IMR-90 (cell line): ENCODE data around the gene FARP1. TPM values are rescaled to one million over a fixed set of nuclear protein-coding genes. Genes with fewer than 3 reads are reported as not detected.
A peak's percentile ranks its signal among the peaks of the same experiment; 100 is the strongest.

Experiments
- ATAC-seq: fragments of 200-7000 bp; cut with Tn5 transposase; 2 replicates; pipeline ENCODE4 v1.9.1; 2020; ENCODE audit warnings: low read depth, mild to moderate bottlenecking, moderate library complexity
- BruUV-seq: library from RNA; stranded (reverse); fragments of 400-500 nt; replicated peaks from 2 replicates; lab custom pipeline; 2021; lab: Mats Ljungman, UMichigan
- CTCF ChIA-PET: fragments of 300-600 bp; formaldehyde crosslinking; extraction: SDS; loops from one replicate; lab custom pipeline; 2021; ENCODE audit warnings: antibody characterized with exemption; lab: Yijun Ruan, JAX
- POLR2A ChIA-PET: fragments of 300-600 bp; sonication (Branson Sonifier 250); formaldehyde crosslinking; loops from one replicate; lab custom pipeline; 2022; ENCODE audit warnings: antibody characterized with exemption; ENCODE audit not compliant: unreplicated experiment; lab: Charles Lee
- DNase-seq: peaks from one replicate; pipeline ENCODE4 v3.0.0; 2013
- H2AFZ ChIP-seq: replicated peaks from 2 replicates; pipeline ENCODE3; 2013; ENCODE audit warnings: low read length, mild to moderate bottlenecking; ENCODE audit not compliant: poor library complexity
- H2AK5ac ChIP-seq: 2 replicates; pipeline ENCODE4 v1.6.1; 2013; ENCODE audit warnings: low read depth, low read length, inconsistent platforms
- H2AK9ac ChIP-seq: replicated peaks from 2 replicates; pipeline ENCODE3; 2013; ENCODE audit warnings: mild to moderate bottlenecking, low read depth, low read length, moderate library complexity; ENCODE audit not compliant: poor library complexity
- H2BK120ac ChIP-seq: 2 replicates; pipeline ENCODE4 v1.6.1; 2013; ENCODE audit warnings: low read depth, low read length, inconsistent platforms
- H2BK15ac ChIP-seq: 3 replicates; pipeline ENCODE4 v1.6.1; 2013; ENCODE audit warnings: low read depth, low read length, inconsistent platforms
- H2BK20ac ChIP-seq: 2 replicates; pipeline ENCODE4 v1.6.1; 2013; ENCODE audit warnings: low read depth, mild to moderate bottlenecking, inconsistent platforms, low read length, moderate library complexity
- H2BK5ac ChIP-seq: 2 replicates; pipeline ENCODE4 v1.6.1; 2013; ENCODE audit warnings: mild to moderate bottlenecking, low read depth, low read length, inconsistent platforms; ENCODE audit not compliant: poor library complexity, severe bottlenecking
- H3K14ac ChIP-seq: replicated peaks from 2 replicates; pipeline ENCODE4 v1.6.1; 2013; ENCODE audit warnings: low read depth, low read length, inconsistent platforms
- H3K18ac ChIP-seq: 2 replicates; pipeline ENCODE4 v1.6.1; 2013; ENCODE audit warnings: low read depth, low read length, control low read depth
- H3K23ac ChIP-seq: 2 replicates; pipeline ENCODE4 v1.6.1; 2013; ENCODE audit warnings: low read depth, low read length, inconsistent platforms
- H3K27ac ChIP-seq: 2 replicates; pipeline ENCODE4 v1.5.1; 2013; ENCODE audit warnings: mild to moderate bottlenecking, control low read depth, low read length; ENCODE audit not compliant: insufficient read depth
- H3K27me3 ChIP-seq: 2 replicates; pipeline ENCODE4 v1.6.1; 2013; ENCODE audit warnings: low read length; ENCODE audit not compliant: control insufficient read depth, insufficient read depth
- H3K36me3 ChIP-seq: 2 replicates; pipeline ENCODE4 v1.6.1; 2013; ENCODE audit warnings: low read length, mixed read lengths; ENCODE audit not compliant: control insufficient read depth, insufficient read depth
- H3K4ac ChIP-seq: 2 replicates; pipeline ENCODE4 v1.6.1; 2013; ENCODE audit warnings: low read depth, low read length, inconsistent platforms
- H3K4me1 ChIP-seq: 2 replicates; pipeline ENCODE4 v1.6.1; 2013; ENCODE audit warnings: low read length, mixed read lengths; ENCODE audit not compliant: control insufficient read depth, insufficient read depth
- H3K4me2 ChIP-seq: 2 replicates; pipeline ENCODE4 v1.6.1; 2013; ENCODE audit warnings: low read depth, mild to moderate bottlenecking, control low read depth, low read length, moderate library complexity
- H3K4me3 ChIP-seq: 2 replicates; pipeline ENCODE4 v1.5.1; 2013; ENCODE audit warnings: low read depth, mild to moderate bottlenecking, control low read depth, low read length, moderate library complexity; ENCODE audit not compliant: insufficient read depth
- H3K56ac ChIP-seq: 2 replicates; pipeline ENCODE4 v1.6.1; 2013; ENCODE audit warnings: low read length, inconsistent platforms; ENCODE audit not compliant: insufficient read depth; ENCODE audit errors: extremely low read depth
- H3K79me1 ChIP-seq, 2 experiments: 2 replicates each; pipeline ENCODE4 v1.6.1; 2013; ENCODE audit warnings: low read length in 2 of 2, inconsistent platforms in 1 of 2, low read depth in 1 of 2
- H3K9ac ChIP-seq: 2 replicates; pipeline ENCODE4 v1.6.1; 2013; ENCODE audit warnings: low read depth, low read length, control low read depth
- H3K9me1 ChIP-seq: 2 replicates; pipeline ENCODE4 v1.6.1; 2013; ENCODE audit warnings: low read length, inconsistent platforms; ENCODE audit not compliant: insufficient read depth
- H3K9me3 ChIP-seq: 2 replicates; pipeline ENCODE4 v1.6.1; 2013; ENCODE audit warnings: low read length; ENCODE audit not compliant: control insufficient read depth, insufficient read depth
- H4K20me1 ChIP-seq: 2 replicates; pipeline ENCODE4 v1.6.1; 2013; ENCODE audit warnings: low read length, inconsistent platforms; ENCODE audit not compliant: insufficient read depth
- H4K5ac ChIP-seq: 2 replicates; pipeline ENCODE4 v1.6.1; 2013; ENCODE audit warnings: mild to moderate bottlenecking, low read depth, low read length, control low read depth
- H4K8ac ChIP-seq, 2 experiments: 2 replicates each; pipeline ENCODE4 v1.6.1; 2013; ENCODE audit warnings: low read depth in 2 of 2, low read length in 2 of 2, control low read depth in 1 of 2, inconsistent platforms in 1 of 2
- H4K91ac ChIP-seq: 2 replicates; pipeline ENCODE4 v1.6.1; 2013; ENCODE audit warnings: low read depth, low read length, inconsistent platforms; ENCODE audit not compliant: insufficient read depth
- BHLHE40 ChIP-seq: fragments of 150-350 bp; IDR thresholded peaks from 2 replicates; pipeline ENCODE4 v1.6.1; 2016; ENCODE audit warnings: mild to moderate bottlenecking, low read depth, low read length
- CTCF ChIP-seq: conservative IDR thresholded peaks from 2 replicates; pipeline ENCODE4 v1.5.1; 2012; ENCODE audit warnings: mild to moderate bottlenecking, low read depth, low read length, improper control_type of control experiment
- ELK1 ChIP-seq: fragments of 150-350 bp; IDR thresholded peaks from 2 replicates; pipeline ENCODE4 v1.6.1; 2016; ENCODE audit warnings: low read depth, mild to moderate bottlenecking, low read length, moderate library complexity, borderline replicate concordance
- MAZ ChIP-seq: IDR thresholded peaks from 2 replicates; pipeline ENCODE4 v1.6.1; 2012; ENCODE audit warnings: low read depth, mild to moderate bottlenecking, low read length, improper control_type of control experiment, moderate library complexity, borderline replicate concordance
- MXI1 ChIP-seq: IDR thresholded peaks from 2 replicates; pipeline ENCODE4 v1.6.1; 2012; ENCODE audit warnings: low read depth, mild to moderate bottlenecking, low read length, moderate library complexity, borderline replicate concordance
- RAD21 ChIP-seq: IDR thresholded peaks from 2 replicates; pipeline ENCODE4 v1.6.1; 2012; ENCODE audit warnings: low read length, improper control_type of control experiment
- RFX5 ChIP-seq: IDR thresholded peaks from 2 replicates; pipeline ENCODE4 v1.8.0; 2012; ENCODE audit warnings: low read depth, mild to moderate bottlenecking, low read length, moderate library complexity
- SMC3 ChIP-seq: fragments of 150-350 bp; IDR thresholded peaks from 2 replicates; pipeline ENCODE4 v1.6.1; 2016; ENCODE audit warnings: low read depth, mild to moderate bottlenecking, antibody characterized with exemption, low read length, moderate library complexity
- WGBS, 2 experiments: methylation state at CpG; one replicate each; pipeline versions ENCODE4 v1.1.5 to v1.1.7; 2013; ENCODE audit warnings: missing lambda C conversion rate in 2 of 2; ENCODE audit not compliant: insufficient read length in 1 of 2; ENCODE audit errors: extremely low coverage in 2 of 2; 5-methylcytosine and 5-hydroxymethylcytosine counted together
- dilution Hi-C: fragments of 300-500 bp; cut with HindIII; formaldehyde crosslinking; loops from one replicate; pipeline ENCODE4 v1.14.3; 2018; ENCODE audit warnings: low sequenced_read_pairs; ENCODE audit not compliant: unreplicated experiment
- in situ Hi-C: fragments of 300-500 bp; cut with MboI; formaldehyde crosslinking; loops from 3 replicates; pipeline ENCODE4 v1.14.3; 2019; ENCODE audit warnings: low sequenced_read_pairs, inconsistent platforms, mixed read lengths
- intact Hi-C: fragments of 100-400 bp; cut with micrococcal nuclease; formaldehyde crosslinking; loops from 2 replicates; pipeline ENCODE4 v1.10.0; 2022
- polyA plus RNA-seq, 3 experiments: library from polyadenylated mRNA; depleted of rRNA; stranded (reverse); fragments of >200 nt; gene quantifications; 2 replicates each; pipeline ENCODE4 v1.2.3, GENCODE V29; 2012; ENCODE audit warnings: low replicate concordance in 1 of 3
- total RNA-seq: library from RNA; depleted of rRNA; stranded (reverse); fragments of >200 nt; gene quantifications from 2 replicates; pipeline ENCODE4 v1.2.3, GENCODE V29; 2012
- TF ChIP-seq, protein P1 (sequence below): fragments of 150-350 bp; IDR thresholded peaks from 2 replicates; pipeline ENCODE4 v1.6.1; 2017; ENCODE audit warnings: mild to moderate bottlenecking, antibody characterized with exemption, low read length, low read depth

Gene FARP1
- total and polyA plus RNA-seq, 2 of the 4 experiments (the other 2 are of a cell fraction): 39.6 to 57.0 TPM

DNA sequence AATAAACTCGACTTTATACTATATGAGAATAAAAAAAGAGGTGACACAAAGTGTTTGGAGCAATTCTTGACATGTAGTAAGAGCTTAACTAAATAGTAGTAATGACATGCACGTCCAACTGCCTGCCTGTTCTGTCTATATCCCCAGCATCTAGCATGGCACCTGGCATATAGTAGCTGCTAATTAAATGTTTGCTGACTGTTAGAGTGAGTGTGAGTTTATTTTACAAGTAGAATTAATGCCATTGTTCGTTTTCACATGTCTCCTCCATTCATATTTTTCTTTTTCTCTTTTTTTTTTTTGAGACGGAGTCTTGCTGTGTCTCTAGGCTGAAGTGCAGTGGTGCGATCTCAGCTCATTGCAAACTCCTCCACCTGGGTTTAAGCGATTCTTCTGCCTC is 72.6 kb downstream of the FARP1 start:
- 0 out of 2 replicates have a peak overlapping the region, but pooled peaks have one; percentile 91 for H3K23ac ChIP-seq
- WGBS, 2 experiments: 83% methylated on average over 1 of the region's 6 CpGs; no CpG with 5 or more reads in 1 of the 2 experiments
- H4K20me1 ChIP-seq: peaks cover 12% of the 10 kb centered on the region
- peaks cover 49 to 93% of the 10 kb centered on the region in 2 experiments for H3K79me1 ChIP-seq
- peaks cover 20% of the 10 kb centered on the region for H3K36me3 ChIP-seq
- peak overlapping the region; percentile 49; the same call in 1 of the 2 replicates for H4K5ac ChIP-seq
- H2BK5ac ChIP-seq: peak overlapping the region; percentile 76
- H3K4me1 ChIP-seq: peaks cover 38% of the 10 kb centered on the region
- TF ChIP-seq RFX5 (no peak), SMC3 (no peak), RAD21 (no peak), MXI1 (no peak), BHLHE40 (no peak), MAZ (no peak), ELK1 (no peak), CTCF (no peak)
- TF ChIP-seq, protein P1, sequence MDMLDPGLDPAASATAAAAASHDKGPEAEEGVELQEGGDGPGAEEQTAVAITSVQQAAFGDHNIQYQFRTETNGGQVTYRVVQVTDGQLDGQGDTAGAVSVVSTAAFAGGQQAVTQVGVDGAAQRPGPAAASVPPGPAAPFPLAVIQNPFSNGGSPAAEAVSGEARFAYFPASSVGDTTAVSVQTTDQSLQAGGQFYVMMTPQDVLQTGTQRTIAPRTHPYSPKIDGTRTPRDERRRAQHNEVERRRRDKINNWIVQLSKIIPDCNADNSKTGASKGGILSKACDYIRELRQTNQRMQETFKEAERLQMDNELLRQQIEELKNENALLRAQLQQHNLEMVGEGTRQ: no peak
- peak overlapping the region; percentile 27; the same call in 1 of the 2 replicates for H3K18ac ChIP-seq
- POLR2A ChIA-PET: no interaction called here
- peak overlapping the region; percentile 23; the same call in 1 of the 3 replicates for H2BK15ac ChIP-seq
- H2AK9ac ChIP-seq: no peak overlapping the region
- no TSS peak for BruUV-seq
- H4K8ac ChIP-seq: peak overlapping the region; percentile 45 to 73; a peak in 2 of 4 replicates
- ATAC-seq (no peak), DNase-seq (no peak)
- H3K56ac ChIP-seq: no peak overlapping the region
- H3K9me3 ChIP-seq: no peaks in the 10 kb centered on the region
- intact Hi-C loops: loop anchor here (2.0 kb wide), 1 partner anchor 43 kb away; no protein-coding TSS in a partner anchor
- H2BK120ac ChIP-seq: peak overlapping the region; percentile 90
- in situ Hi-C loops: loop anchor here (5.0 kb wide), 1 partner anchor 43 kb away; no protein-coding TSS in a partner anchor
- no peak overlapping the region for H3K4me2 ChIP-seq
- H3K9ac ChIP-seq: no peak overlapping the region
- H3K4me3 ChIP-seq: no peak overlapping the region
- peak overlapping the region; percentile 69; the same call in 1 of the 2 replicates for H2AK5ac ChIP-seq
- H3K27ac ChIP-seq: peak overlapping the region; percentile 65
- CTCF ChIA-PET: interaction anchor here (0.7 to 1.9 kb wide), 3 partner anchors 10 to 45 kb away, joined by 3 to 5 read pairs (median 5); no protein-coding TSS in a partner anchor
- no peak overlapping the region for H2AFZ ChIP-seq
- H2BK20ac ChIP-seq: peak overlapping the region; percentile 45; the same call in 1 of the 2 replicates
- H3K14ac ChIP-seq: peak overlapping the region; percentile 76; the same call in 1 of the 2 replicates
- H3K9me1 ChIP-seq: peaks cover 33% of the 10 kb centered on the region
- peak overlapping the region; percentile 56; the same call in 1 of the 2 replicates for H4K91ac ChIP-seq
- H3K27me3 ChIP-seq: no peaks in the 10 kb centered on the region
- peak overlapping the region; percentile 91 for H3K4ac ChIP-seq
- dilution Hi-C loops: no loop called here
